Karpas-422 (cell line): Measurements from ENCODE around the gene RAMP3. TPM values are rescaled to one million over a fixed set of nuclear protein-coding genes. Genes with fewer than 3 reads are reported as not detected.

ENCODE experiments used
- DNase-seq: peaks from one replicate; pipeline ENCODE4 v3.0.0-alpha.2; 2015
- H2AFZ ChIP-seq: fragments of 200-600 bp; sonication (generic); 2 replicates; pipeline ENCODE4 v1.6.1; 2014; ENCODE audit warnings: antibody characterized with exemption, low read length, mixed read lengths
- H3K27ac ChIP-seq: fragments of 200-600 bp; sonication (generic); 2 replicates; pipeline ENCODE4 v1.5.1; 2014; ENCODE audit warnings: mild to moderate bottlenecking, low read length, moderate library complexity
- H3K27me3 ChIP-seq: fragments of 200-600 bp; sonication (generic); 2 replicates; pipeline ENCODE4 v1.6.1; 2014; ENCODE audit warnings: low read length, mixed read lengths
- H3K36me3 ChIP-seq: fragments of 200-600 bp; sonication (generic); 2 replicates; pipeline ENCODE4 v1.6.1; 2014; ENCODE audit warnings: low read length, mixed read lengths; ENCODE audit not compliant: insufficient read depth
- H3K4me1 ChIP-seq: fragments of 200-600 bp; sonication (generic); 2 replicates; pipeline ENCODE4 v1.6.1; 2014; ENCODE audit warnings: mild to moderate bottlenecking, low read length, mixed read lengths
- H3K4me2 ChIP-seq: fragments of 200-600 bp; sonication (generic); 2 replicates; pipeline ENCODE4 v1.6.1; 2014; ENCODE audit warnings: low read length, low read depth, mild to moderate bottlenecking; ENCODE audit not compliant: poor library complexity, severe bottlenecking
- H3K4me3 ChIP-seq: fragments of 200-600 bp; sonication (generic); 2 replicates; pipeline ENCODE4 v1.5.1; 2014; ENCODE audit warnings: mild to moderate bottlenecking, antibody characterized with exemption, low read length, mixed read lengths
- H3K79me2 ChIP-seq: fragments of 200-600 bp; sonication (generic); 2 replicates; pipeline ENCODE4 v1.6.1; 2014; ENCODE audit warnings: mild to moderate bottlenecking, low read length, mixed read lengths
- H3K9ac ChIP-seq: fragments of 200-600 bp; sonication (generic); 2 replicates; pipeline ENCODE4 v1.6.0; 2014; ENCODE audit warnings: low read length
- H3K9me2 ChIP-seq: fragments of 200-600 bp; sonication (generic), shearing (Covaris generic); replicated peaks from 2 replicates; pipeline ENCODE4 v1.6.0; 2014; ENCODE audit warnings: mild to moderate bottlenecking, low read length, moderate library complexity; ENCODE audit not compliant: insufficient read depth
- H3K9me3 ChIP-seq: fragments of 300-700, 200-600 bp; sonication (generic); 2 replicates; pipeline ENCODE4 v1.6.1; 2014; ENCODE audit warnings: low read length, mixed read lengths
- H4K20me1 ChIP-seq: fragments of 200-600 bp; sonication (generic); 2 replicates; pipeline ENCODE4 v1.6.1; 2014; ENCODE audit warnings: mild to moderate bottlenecking, antibody characterized with exemption, low read length, low read depth; ENCODE audit not compliant: insufficient read depth
- total RNA-seq: library from RNA; depleted of rRNA; stranded (reverse); fragments of >200 nt; shearing (Covaris generic); gene quantifications from 2 replicates; pipeline ENCODE4 v1.2.3, GENCODE V29; 2014; ENCODE audit warnings: low replicate concordance

The RAMP3 gene
- total RNA-seq, 1 experiment from 2014 or later: not detected

- Histone ChIP-seq H3K4me3 (no peak overlapping the region), H2AFZ (no peak overlapping the region; the same call in 1 of the 2 replicates), H4K20me1 (no peaks in the 10 kb centered on the region), H3K27ac (peak overlapping the region; percentile 51; the same call in 1 of the 2 replicates), H3K9me2 (no peaks in the 10 kb centered on the region), H3K9me3 (no peaks in the 10 kb centered on the region), H3K9ac (peak overlapping the region; percentile 37; the same call in 1 of the 2 replicates), H3K4me1 (peaks cover 26% of the 10 kb centered on the region), H3K36me3 (no peaks in the 10 kb centered on the region), H3K79me2 (no peaks in the 10 kb centered on the region), H3K27me3 (no peaks in the 10 kb centered on the region), H3K4me2 (peak overlapping the region; percentile 30)
- DNase-seq: no peak
These were observed 39.3 kb upstream of the RAMP3 start for GRCh38 chr7:45118292-45118691.

DNA sequence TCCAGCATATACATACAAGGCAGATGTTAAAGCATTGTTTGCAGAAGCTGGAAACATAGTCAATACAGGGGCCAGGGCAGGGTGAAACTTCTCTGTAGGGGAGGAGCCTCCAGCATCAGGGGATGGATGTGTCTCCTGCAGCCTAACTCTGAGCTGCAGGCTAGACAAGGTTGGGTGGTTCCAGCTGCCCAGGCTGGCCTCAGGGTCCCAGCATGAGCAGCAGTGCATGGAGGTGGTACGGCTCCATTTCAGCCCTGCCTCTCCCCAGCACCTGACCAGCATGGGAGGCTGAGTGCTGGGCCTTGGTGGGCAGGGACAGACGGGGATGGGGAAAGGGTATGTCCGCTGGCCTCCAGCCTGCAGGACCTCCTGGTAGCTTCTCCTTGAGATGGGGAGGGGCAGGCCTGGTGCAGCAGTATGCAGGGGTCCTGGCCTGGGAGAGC is 38.7 kb upstream of the RAMP3 start:
- H3K9me2 ChIP-seq: no peaks in the 10 kb centered on the region
- no peaks in the 10 kb centered on the region for H3K36me3 ChIP-seq
- H3K27ac ChIP-seq: peak overlapping the region; percentile 51; the same call in 1 of the 2 replicates
- peak overlapping the region; percentile 37 for H3K9ac ChIP-seq
- peak overlapping the region; percentile 30 for H3K4me2 ChIP-seq
- no peaks in the 10 kb centered on the region for H3K9me3 ChIP-seq
- no peak overlapping the region for H3K4me3 ChIP-seq
- H2AFZ ChIP-seq: peak overlapping the region; percentile 85; the same call in 1 of the 2 replicates
- no peaks in the 10 kb centered on the region for H3K79me2 ChIP-seq
- DNase-seq: peak; percentile 71
- H4K20me1 ChIP-seq: no peaks in the 10 kb centered on the region
- no peaks in the 10 kb centered on the region for H3K27me3 ChIP-seq
- peaks cover 26% of the 10 kb centered on the region for H3K4me1 ChIP-seq

DNA sequence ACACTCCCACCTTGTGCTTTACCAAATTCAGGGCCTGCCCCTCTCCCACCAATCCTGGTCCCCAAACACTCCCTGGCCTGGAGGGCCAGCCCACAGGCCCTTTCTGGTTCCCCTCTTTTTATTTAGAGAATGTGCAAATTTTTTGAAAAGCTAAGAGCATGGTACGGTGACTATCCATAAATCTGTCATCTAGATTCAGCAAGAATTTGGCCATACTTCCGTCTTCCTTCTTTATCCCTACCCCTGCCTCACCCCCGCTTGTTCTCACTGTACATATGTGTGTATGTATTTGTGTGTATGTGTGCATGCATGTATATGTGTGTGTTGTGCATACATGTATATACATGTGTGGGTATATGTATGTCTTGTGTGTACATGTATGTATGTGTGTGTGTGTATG is 38.0 kb upstream of the RAMP3 start:
- Histone ChIP-seq H3K27ac (no peak overlapping the region), H3K36me3 (no peaks in the 10 kb centered on the region), H3K4me2 (peak overlapping the region; percentile 30), H3K9ac (peak overlapping the region; percentile 37), H3K9me3 (no peaks in the 10 kb centered on the region), H3K9me2 (no peaks in the 10 kb centered on the region), H3K4me3 (no peak overlapping the region), H3K79me2 (no peaks in the 10 kb centered on the region), H2AFZ (no peak overlapping the region), H4K20me1 (no peaks in the 10 kb centered on the region), H3K4me1 (peaks cover 26% of the 10 kb centered on the region), H3K27me3 (no peaks in the 10 kb centered on the region)
- DNase-seq: no peak

DNA sequence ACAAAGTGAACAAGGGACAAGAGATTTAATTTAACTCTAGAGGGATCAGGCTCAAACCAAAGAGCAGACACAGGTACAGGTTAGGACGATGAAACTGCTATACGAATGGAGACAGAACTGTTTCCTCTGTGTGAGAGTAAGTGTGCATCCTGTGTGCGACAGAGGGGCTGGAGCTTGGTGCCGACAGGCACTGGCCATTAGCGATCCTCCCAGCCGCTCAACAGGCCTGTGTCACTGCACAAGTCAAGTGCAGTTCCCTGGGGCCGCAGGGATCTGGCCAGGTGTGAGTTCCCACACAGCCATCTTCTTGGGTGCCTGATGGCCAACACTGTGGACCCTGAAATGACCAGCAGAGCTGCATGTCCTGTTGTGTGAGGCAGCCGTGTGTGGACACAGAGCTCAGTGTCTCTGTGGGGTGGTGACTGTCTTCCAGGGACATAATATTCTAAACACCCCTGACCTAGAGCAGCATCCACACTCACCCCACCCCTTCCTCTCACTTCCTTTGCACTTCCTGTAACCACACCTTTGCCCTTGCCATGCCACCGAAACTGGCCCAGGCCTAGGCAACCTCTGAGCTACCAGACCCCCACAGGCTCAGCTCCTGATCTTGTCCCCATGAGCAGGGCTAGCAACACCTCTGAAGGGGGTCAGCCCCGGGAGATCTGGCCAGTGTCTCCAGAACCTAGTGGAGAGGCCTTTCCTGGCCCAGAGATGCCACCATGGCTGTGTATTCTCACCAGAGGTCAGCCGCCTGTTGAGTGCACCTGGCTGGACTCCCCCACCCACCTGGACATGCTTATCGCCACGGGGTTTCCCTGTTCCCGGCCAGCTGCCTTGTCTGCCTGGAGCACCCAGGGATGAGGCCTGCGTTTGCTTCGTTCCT is 34.4 kb upstream of the RAMP3 start:
- Histone ChIP-seq H3K4me3 (no peak overlapping the region), H3K4me1 (peaks cover 29% of the 10 kb centered on the region), H3K9me2 (no peaks in the 10 kb centered on the region), H4K20me1 (no peaks in the 10 kb centered on the region), H3K4me2 (no peak overlapping the region), H3K36me3 (no peaks in the 10 kb centered on the region), H3K9me3 (no peaks in the 10 kb centered on the region), H3K27ac (no peak overlapping the region), H3K27me3 (no peaks in the 10 kb centered on the region), H2AFZ (peak overlapping the region; percentile 61; the same call in 1 of the 2 replicates), H3K79me2 (no peaks in the 10 kb centered on the region), H3K9ac (no peak overlapping the region)
- DNase-seq: no peak

DNA sequence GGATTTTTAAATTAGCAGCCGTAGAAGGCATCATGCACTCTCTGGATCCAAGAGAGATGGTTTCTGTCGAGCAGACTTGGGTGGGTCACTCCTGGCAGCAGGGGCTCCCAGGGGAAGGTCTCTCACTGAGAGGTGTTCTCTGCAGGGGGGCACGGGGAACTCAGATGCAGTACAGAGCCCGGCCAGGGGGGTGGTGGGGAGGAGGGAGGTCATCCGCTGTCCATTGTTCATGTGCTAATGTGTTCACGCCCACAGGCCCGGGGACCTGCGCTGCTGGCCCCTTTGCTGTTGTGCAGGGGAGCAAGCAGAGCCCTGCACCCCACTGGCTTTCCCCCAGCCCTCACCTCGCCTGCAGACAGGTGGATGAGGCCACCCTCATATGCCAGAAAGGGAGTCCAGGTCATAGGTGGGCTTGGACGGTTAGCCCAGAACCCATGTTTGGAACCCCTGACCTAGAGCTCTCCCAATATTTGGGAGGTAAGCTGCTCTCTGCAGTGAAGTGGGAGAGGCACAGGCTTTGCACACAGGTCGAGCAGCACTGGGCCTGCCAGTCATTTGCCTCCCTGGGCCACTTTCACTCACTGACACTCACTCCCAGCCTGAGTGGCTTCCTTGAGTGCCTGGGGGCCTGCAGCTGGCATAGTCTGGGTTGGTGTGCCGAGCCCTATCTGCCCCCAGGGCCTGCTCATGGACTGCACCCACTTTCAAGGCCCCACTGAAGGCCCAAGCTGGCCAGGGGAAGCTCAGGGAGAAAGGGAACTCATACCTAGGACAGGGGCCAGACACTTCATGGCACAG is 33.5 kb upstream of the RAMP3 start:
- H3K4me2 ChIP-seq: no peak overlapping the region

GRCh38 chr7:45125193-45125904 is 32.2 kb upstream of the RAMP3 start:
- Histone ChIP-seq H3K27ac (no peak overlapping the region), H3K27me3 (no peaks in the 10 kb centered on the region), H3K4me2 (no peak overlapping the region), H3K9me3 (no peaks in the 10 kb centered on the region), H3K36me3 (no peaks in the 10 kb centered on the region), H3K4me1 (peaks cover 9% of the 10 kb centered on the region), H3K9me2 (no peaks in the 10 kb centered on the region), H2AFZ (no peak overlapping the region), H3K79me2 (no peaks in the 10 kb centered on the region), H3K4me3 (no peak overlapping the region), H4K20me1 (no peaks in the 10 kb centered on the region), H3K9ac (no peak overlapping the region)
- no peak for DNase-seq

More for the DNA sequence above, 33.5 kb upstream of the RAMP3 start:
- Histone ChIP-seq H3K27ac (no peak overlapping the region), H3K9me3 (no peaks in the 10 kb centered on the region), H3K9me2 (no peaks in the 10 kb centered on the region), H3K9ac (no peak overlapping the region), H3K4me3 (no peak overlapping the region), H3K79me2 (no peaks in the 10 kb centered on the region), H3K4me1 (peaks cover 20% of the 10 kb centered on the region), H3K27me3 (no peaks in the 10 kb centered on the region), H2AFZ (0 out of 2 replicates have a peak overlapping the region, but pooled peaks have one; percentile 61), H4K20me1 (no peaks in the 10 kb centered on the region), H3K36me3 (no peaks in the 10 kb centered on the region)
- no peak for DNase-seq

DNA sequence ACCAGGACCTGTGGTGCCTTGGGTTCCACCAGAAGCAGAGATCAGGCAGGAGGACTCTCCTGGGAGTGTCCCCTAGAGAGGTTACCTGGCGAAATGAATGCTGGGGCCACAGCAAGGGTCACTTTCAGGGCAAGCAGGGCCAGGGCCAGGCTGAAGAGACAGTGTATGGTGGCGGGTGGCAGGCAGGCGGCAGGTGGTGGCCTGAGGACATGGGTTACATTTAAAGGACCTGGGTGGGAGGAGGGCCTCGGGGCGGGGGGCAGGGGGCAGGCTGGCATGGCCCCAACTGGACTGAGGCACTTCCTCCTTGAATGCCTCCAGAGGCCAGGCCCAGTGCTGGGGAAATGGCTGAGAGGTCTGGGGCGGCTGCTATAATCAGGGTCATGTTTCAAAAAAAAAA is 31.4 kb upstream of the RAMP3 start:
- no peaks in the 10 kb centered on the region for H3K79me2 ChIP-seq
- H4K20me1 ChIP-seq: no peaks in the 10 kb centered on the region
- no peak overlapping the region for H3K4me3 ChIP-seq
- no peak overlapping the region for H2AFZ ChIP-seq
- no peak overlapping the region for H3K27ac ChIP-seq
- DNase-seq: no peak
- no peaks in the 10 kb centered on the region for H3K36me3 ChIP-seq
- no peaks in the 10 kb centered on the region for H3K9me3 ChIP-seq
- no peak overlapping the region for H3K9ac ChIP-seq
- no peak overlapping the region for H3K4me2 ChIP-seq
- H3K9me2 ChIP-seq: no peaks in the 10 kb centered on the region
- H3K4me1 ChIP-seq: peaks cover 9% of the 10 kb centered on the region
- H3K27me3 ChIP-seq: no peaks in the 10 kb centered on the region
